Superior temporal gyrus (tissue), 1 donor: ENCODE measurements around the gene POLR2B.
"Not testable (repeated sequence)": the region's sequence is repeated elsewhere in the genome, so short reads cannot be mapped to it uniquely, and the experiment has no call there.

Experiments
- DNase-seq: peaks from one replicate; pipeline ENCODE4 v3.0.0-alpha.2; 2016; ENCODE audit errors: extremely low spot score

POLR2B gene

GRCh38 chr4:56978750-56979303 is at the start of gene POLR2B:
POLR2B (plus strand) TSS chr4:56978896; CDS start chr4:56978986, 90 bp downstream.
- peak; percentile 99 for DNase-seq

GRCh38 chr4:56930638-56931037 is 48.1 kb upstream of the POLR2B start:
- DNase-seq: no peak

- DNase-seq: no peak
Measured at GRCh38 chr4:56931924-56932323, 46.8 kb upstream of the POLR2B start.

- no peak for DNase-seq
Measured at GRCh38 chr4:56937262-56937661, 41.4 kb upstream of the POLR2B start.

- DNase-seq: not testable (repeated sequence)
Measured at GRCh38 chr4:56939826-56940225, 38.9 kb upstream of the POLR2B start.

GRCh38 chr4:56940403-56940802 is 38.3 kb upstream of the POLR2B start:
- no peak for DNase-seq

GRCh38 chr4:56940971-56941370 is 37.7 kb upstream of the POLR2B start:
- DNase-seq: no peak

- no peak for DNase-seq
Measured at GRCh38 chr4:56941403-56941802, 37.3 kb upstream of the POLR2B start.

- peak; percentile 79 for DNase-seq
Measured at GRCh38 chr4:56953680-56954520, 24.8 kb upstream of the POLR2B start.

GRCh38 chr4:56958111-56958517 is 20.6 kb upstream of the POLR2B start:
- DNase-seq: peak; percentile 60

GRCh38 chr4:56959100-56959499 is 19.6 kb upstream of the POLR2B start:
- no peak for DNase-seq

- DNase-seq: no peak
Measured at GRCh38 chr4:56961107-56961500, 17.6 kb upstream of the POLR2B start.

GRCh38 chr4:56971383-56971782 is 7.3 kb upstream of the POLR2B start:
- DNase-seq: no peak

- DNase-seq: no peak
Measured at GRCh38 chr4:56972389-56972788, 6.3 kb upstream of the POLR2B start.

- no peak for DNase-seq
Measured at GRCh38 chr4:56972809-56973208, 5.9 kb upstream of the POLR2B start.

GRCh38 chr4:56973336-56973735 is 5.4 kb upstream of the POLR2B start:
- DNase-seq: no peak

- DNase-seq: no peak
Measured at GRCh38 chr4:56976283-56976836, 2.3 kb upstream of the POLR2B start.

- no peak for DNase-seq
Measured at GRCh38 chr4:56976837-56977320, 1.8 kb upstream of the POLR2B start.

- DNase-seq: peak; percentile 99
Measured at GRCh38 chr4:56977321-56978012, 1.2 kb upstream of the POLR2B start, which contains the start of gene NOA1. NOA1 (minus strand) TSS chr4:56977606; CDS start chr4:56977585, 21 bp downstream.

- DNase-seq: no peak
Measured at GRCh38 chr4:56979421-56980072, 851 bp downstream of the POLR2B start.

GRCh38 chr4:56981795-56982201 is 3.1 kb downstream of the POLR2B start:
- DNase-seq: no peak

- no peak for DNase-seq
Measured at GRCh38 chr4:56986192-56986591, 7.5 kb downstream of the POLR2B start.
